ENCODE measurements around the gene PIGBOS1. TPM values are rescaled to one million over a fixed set of nuclear protein-coding genes. Genes with fewer than 3 reads are reported as not detected.

The PIGBOS1 gene
- total RNA-seq, 2 donors from 2014 or later: 15.5 to 34.1 TPM

- 100% methylated on average over 2 of the region's 2 CpGs for WGBS
- intact Hi-C loops (cut with DNase I): no loop called here
- Histone ChIP-seq H3K27me3 (replicated peaks; ENCODE audit: insufficient read depth) (no peaks in the 10 kb centered on the region), H3K9me3 (no peaks in the 10 kb centered on the region), H3K4me1 (replicated peaks) (no peaks in the 10 kb centered on the region), H3K4me3 (no peak overlapping the region), H3K27ac (no peak overlapping the region), H3K36me3 (no peaks in the 10 kb centered on the region)
- no peak for TF ChIP-seq POLR2A (IDR thresholded peaks at IDR 0.05)
- TF ChIP-seq POLR2AphosphoS5 (IDR thresholded peaks at IDR 0.05): no peak
- TF ChIP-seq CTCF (IDR thresholded peaks at IDR 0.05): no peak
- DNase-seq (ENCODE audit: low spot score): no peak
These were observed 30.4 kb upstream of the PIGBOS1 start for GRCh38 chr15:55349282-55349681.

GRCh38 chr15:55348281-55348778 is 29.4 kb upstream of the PIGBOS1 start:
- intact Hi-C loops (cut with DNase I): no loop called here
- H3K4me1 ChIP-seq (replicated peaks): no peaks in the 10 kb centered on the region
- H3K27me3 ChIP-seq (replicated peaks; ENCODE audit: insufficient read depth): no peaks in the 10 kb centered on the region
- no peak for DNase-seq (ENCODE audit: low spot score)
- H3K4me3 ChIP-seq: no peak overlapping the region
- 64% methylated on average over 4 of the region's 4 CpGs for WGBS
- TF ChIP-seq CTCF (IDR thresholded peaks at IDR 0.05) (no peak), POLR2A (IDR thresholded peaks at IDR 0.05) (no peak), POLR2AphosphoS5 (IDR thresholded peaks at IDR 0.05) (no peak)
- no peaks in the 10 kb centered on the region for H3K36me3 ChIP-seq
- H3K27ac ChIP-seq: no peak overlapping the region
- no peaks in the 10 kb centered on the region for H3K9me3 ChIP-seq

- H3K27ac ChIP-seq: peak overlapping the region in 1 of 2 donors; percentile 51
- 47% methylated on average over 2 of the region's 2 CpGs for WGBS
- H3K4me1 ChIP-seq (replicated peaks): no peaks in the 10 kb centered on the region
- intact Hi-C loops (cut with DNase I): no loop called here
- H3K9me3 ChIP-seq: no peaks in the 10 kb centered on the region
- H3K36me3 ChIP-seq: no peaks in the 10 kb centered on the region
- peak; percentile 48 for TF ChIP-seq POLR2AphosphoS5 (IDR thresholded peaks at IDR 0.05)
- no peak for TF ChIP-seq POLR2A (IDR thresholded peaks at IDR 0.05)
- no peak for TF ChIP-seq CTCF (IDR thresholded peaks at IDR 0.05)
- DNase-seq (ENCODE audit: low spot score): peak; percentile 73
- H3K27me3 ChIP-seq (replicated peaks; ENCODE audit: insufficient read depth): no peaks in the 10 kb centered on the region
- no peak overlapping the region for H3K4me3 ChIP-seq
These were observed 25.3 kb upstream of the PIGBOS1 start for GRCh38 chr15:55344206-55344605.

- Histone ChIP-seq H3K27me3 (replicated peaks; ENCODE audit: insufficient read depth) (no peaks in the 10 kb centered on the region), H3K9me3 (no peaks in the 10 kb centered on the region), H3K27ac (no peak overlapping the region), H3K4me3 (no peak overlapping the region), H3K36me3 (no peaks in the 10 kb centered on the region), H3K4me1 (replicated peaks) (no peaks in the 10 kb centered on the region)
- intact Hi-C loops (cut with DNase I): no loop called here
- WGBS: 27% methylated on average over 2 of the region's 2 CpGs
- TF ChIP-seq POLR2AphosphoS5 (IDR thresholded peaks at IDR 0.05) (no peak), POLR2A (IDR thresholded peaks at IDR 0.05) (no peak), CTCF (IDR thresholded peaks at IDR 0.05) (no peak)
- DNase-seq (ENCODE audit: low spot score): no peak
These were observed 24.2 kb upstream of the PIGBOS1 start for GRCh38 chr15:55343168-55343567.

- intact Hi-C loops (cut with DNase I): no loop called here
- 95% methylated on average over 1 of the region's 1 CpG for WGBS
- Histone ChIP-seq H3K4me3 (no peak overlapping the region), H3K27ac (no peak overlapping the region), H3K9me3 (no peaks in the 10 kb centered on the region), H3K36me3 (no peaks in the 10 kb centered on the region), H3K4me1 (replicated peaks) (no peaks in the 10 kb centered on the region), H3K27me3 (replicated peaks; ENCODE audit: insufficient read depth) (no peaks in the 10 kb centered on the region)
- TF ChIP-seq POLR2AphosphoS5 (IDR thresholded peaks at IDR 0.05) (no peak), POLR2A (IDR thresholded peaks at IDR 0.05) (no peak), CTCF (IDR thresholded peaks at IDR 0.05) (no peak)
- DNase-seq (ENCODE audit: low spot score): no peak
These were observed 18.2 kb upstream of the PIGBOS1 start for GRCh38 chr15:55337160-55337559.

Measured in prostate gland (tissue), 2 donors.